ENCODE measurements around the gene ILF2.

DNA sequence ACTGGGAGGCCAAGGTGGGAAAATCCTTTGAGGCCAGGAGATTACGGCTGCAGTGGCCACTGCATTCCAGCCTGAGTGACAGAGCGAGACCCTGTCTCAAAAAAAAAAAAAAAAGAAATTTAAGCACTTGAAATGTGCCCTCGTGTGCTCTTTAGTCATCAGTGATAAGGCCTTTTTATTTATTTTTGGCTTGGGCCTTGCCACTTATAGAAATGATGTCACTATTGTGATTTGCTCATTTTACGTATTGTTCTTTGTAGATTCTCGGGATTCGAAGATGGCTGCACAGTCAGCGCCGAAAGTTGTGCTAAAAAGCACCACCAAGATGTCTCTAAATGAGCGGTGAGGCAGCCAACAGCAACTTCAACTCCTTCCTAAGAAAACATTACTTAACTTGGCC, 34.5 kb downstream of the ILF2 start:
- TF ChIP-seq, protein P1, sequence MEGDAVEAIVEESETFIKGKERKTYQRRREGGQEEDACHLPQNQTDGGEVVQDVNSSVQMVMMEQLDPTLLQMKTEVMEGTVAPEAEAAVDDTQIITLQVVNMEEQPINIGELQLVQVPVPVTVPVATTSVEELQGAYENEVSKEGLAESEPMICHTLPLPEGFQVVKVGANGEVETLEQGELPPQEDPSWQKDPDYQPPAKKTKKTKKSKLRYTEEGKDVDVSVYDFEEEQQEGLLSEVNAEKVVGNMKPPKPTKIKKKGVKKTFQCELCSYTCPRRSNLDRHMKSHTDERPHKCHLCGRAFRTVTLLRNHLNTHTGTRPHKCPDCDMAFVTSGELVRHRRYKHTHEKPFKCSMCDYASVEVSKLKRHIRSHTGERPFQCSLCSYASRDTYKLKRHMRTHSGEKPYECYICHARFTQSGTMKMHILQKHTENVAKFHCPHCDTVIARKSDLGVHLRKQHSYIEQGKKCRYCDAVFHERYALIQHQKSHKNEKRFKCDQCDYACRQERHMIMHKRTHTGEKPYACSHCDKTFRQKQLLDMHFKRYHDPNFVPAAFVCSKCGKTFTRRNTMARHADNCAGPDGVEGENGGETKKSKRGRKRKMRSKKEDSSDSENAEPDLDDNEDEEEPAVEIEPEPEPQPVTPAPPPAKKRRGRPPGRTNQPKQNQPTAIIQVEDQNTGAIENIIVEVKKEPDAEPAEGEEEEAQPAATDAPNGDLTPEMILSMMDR (IDR thresholded peaks at IDR 0.05), result no peak
- no peak for TF ChIP-seq POLR2A (IDR thresholded peaks at IDR 0.05; ENCODE audit: low read depth)

All from esophagus muscularis mucosa (tissue), 3 donors.